ENCODE results near the gene TRAF5. TPM values are rescaled to one million over a fixed set of nuclear protein-coding genes. Genes with fewer than 3 reads are reported as not detected.

TRAF5 gene
- total and polyA plus RNA-seq, 12 donors: 1.3 to 5.5 (median 1.9) TPM

- Histone ChIP-seq H3K27me3 (no peaks in the 10 kb centered on the region), H3K4me1 (no peaks in the 10 kb centered on the region), H3K27ac (no peak overlapping the region), H3K4me3 (no peak overlapping the region), H3K9me3 (no peaks in the 10 kb centered on the region), H3K36me3 (peaks cover 0 to 85% (median 0%) of the 10 kb centered on the region in 9 donors)
- WGBS, 2 donors: 93 to 94% methylated on average over 9 of the region's 9 CpGs
- intact Hi-C loops (cut with DNase I): no loop called here
- no peak for DNase-seq
- no peak for ATAC-seq
- TF ChIP-seq, protein P1, sequence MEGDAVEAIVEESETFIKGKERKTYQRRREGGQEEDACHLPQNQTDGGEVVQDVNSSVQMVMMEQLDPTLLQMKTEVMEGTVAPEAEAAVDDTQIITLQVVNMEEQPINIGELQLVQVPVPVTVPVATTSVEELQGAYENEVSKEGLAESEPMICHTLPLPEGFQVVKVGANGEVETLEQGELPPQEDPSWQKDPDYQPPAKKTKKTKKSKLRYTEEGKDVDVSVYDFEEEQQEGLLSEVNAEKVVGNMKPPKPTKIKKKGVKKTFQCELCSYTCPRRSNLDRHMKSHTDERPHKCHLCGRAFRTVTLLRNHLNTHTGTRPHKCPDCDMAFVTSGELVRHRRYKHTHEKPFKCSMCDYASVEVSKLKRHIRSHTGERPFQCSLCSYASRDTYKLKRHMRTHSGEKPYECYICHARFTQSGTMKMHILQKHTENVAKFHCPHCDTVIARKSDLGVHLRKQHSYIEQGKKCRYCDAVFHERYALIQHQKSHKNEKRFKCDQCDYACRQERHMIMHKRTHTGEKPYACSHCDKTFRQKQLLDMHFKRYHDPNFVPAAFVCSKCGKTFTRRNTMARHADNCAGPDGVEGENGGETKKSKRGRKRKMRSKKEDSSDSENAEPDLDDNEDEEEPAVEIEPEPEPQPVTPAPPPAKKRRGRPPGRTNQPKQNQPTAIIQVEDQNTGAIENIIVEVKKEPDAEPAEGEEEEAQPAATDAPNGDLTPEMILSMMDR (IDR thresholded peaks at IDR 0.05): no peak
Measured at GRCh38 chr1:211369640-211370039, 43.0 kb downstream of the TRAF5 start.

DNA sequence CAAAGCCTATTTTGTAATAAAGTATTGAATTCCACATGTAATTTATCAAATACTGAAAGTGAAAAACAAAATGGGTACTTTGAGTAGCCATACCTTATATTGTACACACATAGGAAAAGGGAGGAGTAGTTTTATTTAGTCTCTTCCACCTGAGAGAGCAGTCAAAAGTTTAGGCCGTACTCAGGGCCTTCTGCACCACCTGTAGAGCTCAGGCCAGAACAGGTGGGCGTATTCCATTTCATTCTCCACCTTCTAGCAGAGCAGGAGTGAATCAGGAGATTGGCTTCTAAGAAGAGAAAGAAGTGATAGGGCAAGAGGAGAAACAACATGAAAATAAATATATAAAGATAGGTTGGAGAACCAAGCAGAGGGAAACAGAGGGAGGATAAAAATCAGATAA, 44.0 kb downstream of the TRAF5 start:
- H3K36me3 ChIP-seq: peaks cover 0 to 82% (median 0%) of the 10 kb centered on the region in 9 donors
- TF ChIP-seq, protein P1 (IDR thresholded peaks at IDR 0.05): no peak
- H3K4me1 ChIP-seq: no peaks in the 10 kb centered on the region
- H3K4me3 ChIP-seq: no peak overlapping the region
- no peak for DNase-seq
- intact Hi-C loops (cut with DNase I): no loop called here
- H3K27me3 ChIP-seq: no peaks in the 10 kb centered on the region
- no peak for ATAC-seq
- 97% methylated on average over 2 of the region's 2 CpGs for WGBS, 2 donors
- no peak overlapping the region for H3K27ac ChIP-seq
- no peaks in the 10 kb centered on the region for H3K9me3 ChIP-seq

DNA sequence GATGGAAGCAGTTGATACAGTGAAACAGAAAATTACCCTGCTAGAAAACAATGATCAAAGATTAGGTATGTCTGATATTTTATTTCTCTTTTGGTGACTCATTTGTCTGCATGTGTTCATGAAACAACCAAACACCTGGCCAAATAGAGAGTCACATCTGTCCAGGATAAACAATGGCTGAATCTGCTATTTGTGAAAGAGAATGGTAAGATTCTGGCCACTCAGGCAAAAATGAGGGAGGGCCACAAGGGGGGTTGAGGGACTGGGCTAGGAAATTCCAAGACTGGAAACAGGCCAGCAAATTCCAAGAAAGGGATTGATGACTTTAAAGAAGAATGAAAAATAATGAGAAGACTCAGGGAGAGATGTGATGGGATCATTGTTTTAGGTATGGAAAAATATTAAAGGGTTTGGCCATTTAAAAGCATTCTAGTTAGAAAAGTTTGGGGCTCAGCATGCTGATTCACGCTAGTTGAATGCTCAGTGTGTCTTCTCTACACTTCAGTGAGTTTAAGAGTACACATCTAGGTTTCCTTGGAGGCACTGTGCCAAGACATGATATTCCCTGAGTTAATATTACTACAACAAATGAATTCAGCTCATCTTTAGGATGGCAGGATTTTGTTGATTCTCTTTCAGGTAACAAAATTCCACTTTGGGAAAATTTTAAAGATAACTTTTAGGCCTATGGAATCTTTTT, 44.9 kb downstream of the TRAF5 start:
- WGBS, 2 donors: 88% methylated on average over 1 of the region's 1 CpG

DNA sequence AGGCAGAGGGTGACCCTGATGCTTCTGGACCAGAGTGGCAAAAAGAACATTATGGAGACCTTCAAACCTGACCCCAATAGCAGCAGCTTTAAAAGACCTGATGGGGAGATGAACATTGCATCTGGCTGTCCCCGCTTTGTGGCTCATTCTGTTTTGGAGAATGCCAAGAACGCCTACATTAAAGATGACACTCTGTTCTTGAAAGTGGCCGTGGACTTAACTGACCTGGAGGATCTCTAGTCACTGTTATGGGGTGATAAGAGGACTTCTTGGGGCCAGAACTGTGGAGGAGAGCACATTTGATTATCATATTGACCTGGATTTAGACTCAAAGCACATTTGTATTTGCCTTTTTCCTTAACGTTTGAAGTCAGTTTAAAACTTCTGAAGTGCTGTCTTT, 45.8 kb downstream of the TRAF5 start:
- H3K27me3 ChIP-seq: no peaks in the 10 kb centered on the region
- intact Hi-C loops (cut with DNase I): no loop called here
- TF ChIP-seq, protein P1 (IDR thresholded peaks at IDR 0.05): no peak
- ATAC-seq: no peak
- peaks cover 0 to 66% (median 0%) of the 10 kb centered on the region in 9 donors for H3K36me3 ChIP-seq
- H3K4me3 ChIP-seq: no peak overlapping the region
- peaks cover 0 to 6% (median 0%) of the 10 kb centered on the region in 9 donors for H3K4me1 ChIP-seq
- H3K9me3 ChIP-seq: no peaks in the 10 kb centered on the region
- 89% methylated on average over 4 of the region's 4 CpGs for WGBS, 2 donors
- H3K27ac ChIP-seq: no peak overlapping the region
- DNase-seq: no peak

More for the DNA sequence above, 44.9 kb downstream of the TRAF5 start:
- Histone ChIP-seq H3K4me3 (no peak overlapping the region), H3K9me3 (no peaks in the 10 kb centered on the region), H3K27me3 (no peaks in the 10 kb centered on the region), H3K4me1 (no peaks in the 10 kb centered on the region), H3K27ac (no peak overlapping the region), H3K36me3 (peaks cover 0 to 73% (median 0%) of the 10 kb centered on the region in 9 donors)
- intact Hi-C loops (cut with DNase I): no loop called here
- no peak for ATAC-seq
- DNase-seq: no peak
- TF ChIP-seq, protein P1 (IDR thresholded peaks at IDR 0.05): no peak
